Stimulated activated naive CD4-positive, alpha-beta T cell (primary cell): Measurements from ENCODE around the gene CHPF.
A peak's percentile ranks its signal among the peaks of the same experiment; 100 is the strongest.

ENCODE experiments used
- DNase-seq, 6 experiments: peaks; one replicate each; lab custom pipeline; 2025; lab: John Stamatoyannopoulos, UW

The CHPF gene

DNA sequence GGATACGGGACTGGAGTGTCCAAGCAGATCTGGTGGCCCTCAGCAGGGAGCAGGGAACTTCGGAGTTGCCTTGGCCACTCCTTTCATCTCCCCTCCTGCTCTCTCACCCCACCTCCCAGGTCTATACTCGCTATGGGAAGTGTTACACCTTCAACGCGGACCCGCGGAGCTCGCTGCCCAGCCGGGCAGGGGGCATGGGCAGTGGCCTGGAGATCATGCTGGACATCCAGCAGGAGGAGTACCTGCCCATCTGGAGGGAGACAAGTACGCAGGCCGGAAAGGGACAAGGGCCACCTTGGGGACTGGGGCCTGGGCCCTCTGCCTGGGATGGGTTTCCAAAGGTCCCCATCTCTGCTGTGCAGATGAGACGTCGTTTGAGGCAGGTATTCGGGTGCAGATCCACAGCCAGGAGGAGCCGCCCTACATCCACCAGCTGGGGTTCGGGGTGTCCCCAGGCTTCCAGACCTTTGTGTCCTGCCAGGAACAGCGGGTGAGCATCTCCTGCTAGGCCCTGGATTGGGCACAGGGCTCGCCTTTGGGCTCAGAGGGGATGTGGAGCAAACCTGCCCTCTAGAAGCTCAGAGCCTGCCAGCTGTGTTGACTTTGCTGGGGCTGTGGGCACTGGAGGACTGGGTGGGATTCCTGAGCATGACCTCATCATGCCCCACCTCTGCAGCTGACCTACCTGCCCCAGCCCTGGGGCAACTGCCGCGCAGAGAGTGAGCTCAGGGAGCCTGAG lies 11.8 kb downstream of the CHPF start:
- no peak for DNase-seq

DNA sequence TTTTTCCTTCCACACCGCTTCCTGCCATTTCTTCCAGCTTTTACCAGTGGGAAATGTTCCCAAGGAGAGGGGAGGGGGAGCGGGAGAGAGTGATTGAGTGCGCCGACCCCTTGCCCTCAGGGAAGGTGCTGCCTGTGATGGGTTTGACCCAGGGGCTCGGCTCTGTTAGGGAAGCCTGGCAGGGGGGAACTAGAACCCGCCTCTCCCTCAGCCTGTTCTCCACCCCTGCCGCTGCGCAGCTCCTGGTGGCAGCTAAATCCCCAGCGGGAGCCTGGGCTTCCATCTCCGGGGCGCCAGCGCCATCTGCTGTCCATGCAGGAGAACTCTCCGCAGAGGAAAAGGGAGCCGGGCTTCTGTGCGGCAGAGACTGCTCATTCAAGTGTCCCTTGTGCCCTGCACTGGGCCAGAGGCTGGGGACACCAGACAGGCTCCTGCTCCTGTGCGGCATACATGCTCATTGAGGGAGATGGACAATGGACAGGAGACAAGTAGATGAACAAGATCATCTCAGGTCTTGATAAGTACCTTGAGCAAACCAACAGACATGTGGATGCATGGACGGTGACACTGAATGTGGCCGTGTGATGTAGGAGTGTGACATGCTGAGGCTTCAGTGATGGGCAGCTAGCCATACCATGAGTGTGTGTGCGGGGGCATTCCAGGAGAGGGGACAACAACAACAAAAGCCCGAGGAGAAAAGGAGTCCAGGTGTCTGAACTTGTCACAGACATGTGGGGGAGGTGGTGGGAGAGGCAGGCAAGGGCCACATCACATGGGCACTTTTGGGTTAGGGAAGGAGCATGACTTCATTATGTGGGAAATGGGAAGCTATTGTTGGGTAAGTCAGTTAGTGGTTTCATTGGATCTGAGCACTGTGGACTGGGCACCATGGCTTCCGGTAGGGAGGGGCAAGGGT lies 13.3 kb downstream of the CHPF start:
- peak; percentile 55 to 86 (median 76) for DNase-seq

DNA sequence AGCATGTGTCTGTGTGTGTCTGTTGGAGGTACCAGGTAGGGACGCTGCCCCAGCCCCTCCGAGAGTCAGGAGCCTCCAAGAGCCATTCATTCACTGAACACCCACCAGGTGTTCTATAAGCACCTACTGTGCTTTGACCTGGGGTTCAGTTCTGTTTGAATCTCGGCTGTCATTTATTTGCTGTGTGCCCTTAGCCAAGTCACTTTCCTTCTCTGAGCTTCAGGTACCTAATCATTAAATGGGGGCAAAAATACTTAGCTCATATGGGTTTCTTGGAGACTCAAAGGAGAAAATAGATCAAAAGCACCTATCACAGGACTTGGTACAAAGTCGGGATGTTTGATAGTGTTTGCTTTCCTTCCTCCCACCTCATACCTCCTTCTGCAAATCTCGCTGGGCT lies 16.1 kb downstream of the CHPF start:
- no peak for DNase-seq

DNA sequence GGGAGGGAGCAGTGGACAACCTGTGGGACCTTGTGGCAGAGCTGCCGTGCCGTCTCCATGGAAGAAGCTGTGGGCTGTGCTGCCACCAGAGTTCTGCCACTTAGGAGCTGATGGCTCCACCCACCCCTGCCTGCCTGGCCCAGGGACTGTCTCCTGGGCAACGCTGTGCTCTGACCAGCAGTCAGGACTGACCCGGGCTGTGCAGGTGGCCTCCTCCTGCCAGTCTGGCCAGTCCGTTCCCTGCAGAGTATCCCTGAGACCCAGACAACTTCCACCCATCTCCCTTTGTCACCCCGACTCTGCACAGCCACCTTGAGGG lies 16.6 kb downstream of the CHPF start:
- no peak for DNase-seq

DNA sequence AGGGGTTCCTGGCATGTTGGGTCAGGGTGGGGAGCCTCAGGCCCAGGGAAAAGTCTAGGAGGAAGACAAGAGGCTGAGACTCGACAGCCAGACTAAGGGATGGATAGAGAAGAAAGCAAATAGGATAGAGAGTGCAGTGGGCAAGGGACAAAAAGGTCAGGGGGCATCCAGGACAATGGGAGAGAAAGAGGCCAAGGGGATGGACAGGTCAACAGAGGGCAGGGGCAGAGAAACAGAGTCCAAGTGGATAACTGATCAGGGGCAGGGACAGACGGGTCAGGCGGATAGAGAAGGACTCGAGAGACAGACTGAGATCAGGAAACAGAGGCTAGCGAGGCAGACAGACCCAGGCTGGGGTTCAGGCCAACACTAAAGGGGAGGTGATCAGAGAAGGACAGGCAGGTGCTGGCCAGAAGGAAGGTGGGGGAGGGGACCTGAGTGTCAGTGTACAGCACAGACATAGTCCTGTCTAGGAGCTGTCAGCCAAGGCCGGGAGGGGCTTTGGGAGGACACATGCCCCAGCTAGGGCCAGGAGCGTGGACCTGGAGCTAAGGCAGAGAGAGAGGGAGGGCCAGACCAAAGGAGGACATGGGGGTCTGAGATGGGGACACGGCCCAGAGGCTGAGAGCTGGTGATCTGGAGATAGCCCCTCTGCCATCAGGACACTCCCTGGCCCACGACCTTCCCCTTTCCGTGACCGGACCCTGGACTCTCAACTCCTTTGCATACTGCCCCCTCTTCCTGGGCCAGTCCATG lies 17.1 kb downstream of the CHPF start:
- no peak for DNase-seq

DNA sequence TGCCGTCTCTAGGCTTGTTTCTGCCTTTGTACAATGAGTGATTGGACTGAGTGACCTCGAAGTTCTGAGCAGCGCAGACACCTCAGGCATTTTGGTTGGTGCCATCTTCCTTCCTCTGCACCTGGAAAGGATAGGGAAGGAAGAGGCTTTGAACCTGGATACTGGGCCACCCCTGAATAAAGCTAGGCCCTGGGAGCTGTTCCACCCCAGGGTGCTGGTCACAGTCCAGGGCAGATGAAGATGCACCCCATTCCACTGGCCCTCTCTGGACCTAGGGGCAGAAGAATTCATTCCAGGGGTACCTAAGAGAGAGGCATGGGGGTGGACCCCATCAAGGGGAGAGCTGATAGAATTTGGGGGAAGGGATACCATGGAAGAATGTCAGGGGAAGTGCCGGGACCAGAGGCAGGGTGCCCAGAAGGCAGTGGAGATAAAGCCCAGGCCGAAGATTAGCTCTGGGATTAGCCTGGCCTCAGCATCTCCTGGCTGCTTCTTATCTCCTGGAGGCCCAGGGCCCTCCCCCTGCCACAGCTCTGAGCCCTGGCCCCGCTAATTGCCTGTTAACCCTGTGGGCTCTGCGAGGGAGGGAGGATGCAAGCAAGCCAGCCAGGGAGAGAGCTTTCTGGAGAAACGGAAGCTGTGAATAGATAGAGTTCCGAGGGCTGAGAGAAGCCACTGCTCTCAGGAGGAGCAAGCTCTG lies 17.9 kb downstream of the CHPF start:
- DNase-seq = no peak

DNA sequence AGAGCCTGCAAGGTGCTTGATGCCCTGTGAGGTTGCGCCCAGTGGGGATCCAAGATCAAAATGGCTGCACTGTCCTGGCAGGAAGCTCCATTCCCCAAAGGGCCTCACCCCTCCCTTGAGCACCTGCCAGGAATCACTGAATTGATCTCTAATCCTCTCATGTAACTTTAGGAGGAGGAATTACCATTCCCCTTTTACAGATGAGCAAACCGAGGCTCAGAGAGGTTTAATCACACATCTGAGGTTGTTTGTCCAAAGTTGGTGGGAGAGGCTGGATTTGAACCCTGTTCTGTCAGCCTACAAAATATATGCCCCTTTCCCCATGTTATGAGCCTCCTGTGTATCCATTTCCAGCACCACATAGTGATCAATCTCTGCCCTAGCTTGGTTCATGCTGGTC lies 18.8 kb downstream of the CHPF start:
- no peak for DNase-seq

DNA sequence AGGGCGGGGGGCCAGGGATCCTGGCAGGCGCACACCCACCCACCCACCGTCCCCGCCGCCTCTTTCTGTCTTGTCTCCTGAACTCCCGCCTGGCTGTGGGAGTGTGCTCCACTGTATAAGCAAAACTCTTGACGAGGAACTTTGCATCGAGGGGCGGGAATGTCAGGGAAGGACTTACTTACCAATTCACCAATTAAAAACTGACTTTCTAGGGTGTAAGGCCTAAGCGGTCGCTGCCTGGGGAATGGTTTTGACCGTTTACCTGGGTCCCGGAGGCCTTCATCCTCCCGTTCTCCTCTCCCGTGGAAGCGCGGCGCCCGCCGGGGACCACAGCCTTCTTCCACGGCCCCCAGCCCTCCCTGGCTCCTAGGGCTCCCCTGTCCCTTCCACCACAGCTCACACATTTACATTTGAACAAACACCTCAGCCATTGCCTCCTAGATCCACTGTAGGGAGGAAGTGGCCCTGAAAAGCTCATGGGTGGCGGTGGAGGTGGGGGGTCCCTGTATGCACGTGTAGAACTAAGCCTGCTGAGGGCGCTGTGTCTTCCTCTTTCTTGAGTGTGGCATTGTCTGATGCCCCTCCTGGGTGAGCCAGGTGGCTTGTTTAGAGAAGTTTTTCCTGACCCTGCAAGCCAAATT lies 20.5 kb downstream of the CHPF start:
- peak in 1 of 6 experiments; percentile 5 for DNase-seq

DNA sequence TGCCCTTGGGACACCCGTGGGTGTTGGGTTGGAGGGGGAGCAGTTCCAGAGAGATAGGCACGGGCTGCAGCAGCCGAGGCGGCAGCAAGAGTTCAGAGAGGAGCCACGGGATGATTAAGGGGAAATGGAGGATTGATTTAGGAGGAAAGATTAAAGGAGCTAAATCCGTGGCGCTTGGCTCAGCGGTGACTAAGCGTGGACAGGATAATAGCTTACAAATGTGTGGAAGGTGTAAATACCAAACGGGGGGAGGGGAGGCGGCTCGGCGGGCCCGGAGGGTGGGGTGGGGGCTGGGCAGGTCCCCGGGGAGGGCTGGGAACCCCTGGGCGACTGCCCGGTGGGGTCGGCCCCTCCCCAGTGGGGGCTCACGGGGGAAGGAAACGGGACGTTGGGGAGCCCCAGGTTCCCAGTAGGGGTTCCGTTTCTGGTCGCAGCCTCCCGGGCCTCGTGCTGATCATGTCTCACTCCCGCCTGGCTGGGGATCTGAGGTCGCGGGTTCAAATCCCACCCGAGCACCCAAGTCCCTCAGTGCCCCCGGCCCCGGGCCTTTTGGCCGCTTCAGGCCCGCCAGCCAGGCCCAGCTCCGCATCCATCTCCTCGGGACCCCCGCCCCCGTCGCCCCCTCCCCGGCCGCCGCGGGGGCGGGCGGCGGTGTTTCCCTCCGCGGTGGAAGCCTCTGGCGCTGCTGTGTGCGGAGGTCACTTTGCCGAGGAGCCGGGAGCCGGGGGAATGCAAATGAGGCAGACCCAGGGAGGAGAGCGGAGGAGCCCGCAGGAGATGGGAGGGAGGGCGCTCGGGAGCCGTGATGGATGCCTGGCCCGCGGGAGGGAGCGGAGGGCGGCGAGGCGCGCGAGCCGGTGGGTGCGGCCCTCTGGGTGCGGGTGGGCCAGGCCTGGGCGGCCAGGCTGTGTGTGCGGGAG lies 21.2 kb downstream of the CHPF start:
- DNase-seq = no peak

DNA sequence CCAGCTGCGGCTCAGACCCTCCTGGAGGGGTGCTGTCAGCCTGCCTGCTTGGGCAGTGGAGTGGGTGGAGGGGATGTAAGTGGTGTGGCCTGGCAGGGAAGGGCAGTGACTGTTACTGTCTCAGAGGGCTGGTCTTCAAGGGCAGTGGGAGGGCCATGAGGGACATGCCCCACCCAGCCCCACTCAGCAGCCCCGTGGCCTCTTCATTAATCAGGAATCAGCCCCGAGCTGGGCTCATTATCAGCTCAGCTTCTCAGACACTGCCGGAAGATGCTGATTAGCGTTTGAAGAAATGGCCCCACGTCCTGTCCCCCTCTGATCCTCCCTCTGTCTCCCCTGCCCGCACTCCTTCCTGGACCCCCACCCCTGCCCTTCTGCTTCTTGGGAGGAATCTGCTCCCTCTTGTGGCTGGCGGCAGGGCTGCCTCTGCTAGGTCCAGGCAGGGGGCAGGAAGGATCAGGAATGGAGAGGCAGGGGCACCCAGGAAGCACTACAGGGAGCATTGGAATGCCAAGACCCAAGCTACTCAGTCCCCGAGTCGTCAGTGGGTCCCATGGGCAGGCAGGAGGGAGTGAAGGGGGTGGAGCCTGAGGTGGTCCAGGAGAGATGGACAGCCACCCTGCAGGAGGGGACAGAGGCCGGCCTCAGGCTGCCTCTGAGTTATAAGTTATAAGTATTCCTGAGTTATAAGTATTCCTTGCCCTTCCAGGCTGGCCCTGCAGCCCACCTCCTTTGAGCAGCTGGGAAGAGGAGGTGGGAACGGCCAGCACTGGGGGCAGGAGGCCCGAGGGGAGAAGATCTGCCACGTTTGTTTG lies 22.3 kb downstream of the CHPF start:
- DNase-seq = peak in 1 of 6 experiments; percentile 7

DNA sequence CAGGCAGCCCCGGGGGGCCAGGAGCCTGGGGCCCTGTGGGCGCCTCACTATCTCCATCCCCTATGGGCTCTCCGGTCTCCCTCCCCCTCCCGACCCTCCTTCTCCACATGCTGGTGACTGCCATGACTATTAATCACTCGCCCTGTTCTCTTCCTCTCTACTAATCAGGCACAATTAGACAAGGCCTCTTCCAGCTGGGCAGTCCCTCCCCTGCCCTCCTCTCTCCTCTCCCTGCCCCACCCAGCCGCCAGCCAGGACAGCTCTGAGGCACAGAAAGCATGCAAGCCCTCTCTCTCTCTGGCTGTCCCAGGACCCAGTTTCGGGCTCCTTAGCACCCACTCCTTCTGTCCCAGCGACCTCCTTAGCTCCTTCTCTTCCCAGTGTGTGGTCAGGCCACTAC lies 23.5 kb downstream of the CHPF start:
- no peak for DNase-seq

DNA sequence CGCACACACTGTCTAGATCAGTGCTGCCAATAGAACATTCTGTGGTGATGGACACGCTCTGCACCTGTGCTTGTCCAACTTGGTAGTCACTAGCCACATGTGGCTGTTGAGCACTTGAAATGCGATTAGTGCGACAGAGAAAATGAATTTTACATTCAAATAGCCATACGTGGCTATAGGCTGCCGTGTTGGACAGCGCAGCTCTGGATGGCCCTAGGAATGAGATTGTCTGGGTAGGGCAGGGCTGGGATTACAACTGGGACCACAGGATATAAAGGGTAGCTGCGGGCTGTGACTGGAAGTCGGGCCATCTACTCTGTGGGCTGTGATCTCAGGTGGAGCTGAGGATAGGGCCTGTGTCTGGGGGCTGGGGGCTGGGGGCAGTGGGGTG lies 24.1 kb downstream of the CHPF start:
- DNase-seq = no peak

DNA sequence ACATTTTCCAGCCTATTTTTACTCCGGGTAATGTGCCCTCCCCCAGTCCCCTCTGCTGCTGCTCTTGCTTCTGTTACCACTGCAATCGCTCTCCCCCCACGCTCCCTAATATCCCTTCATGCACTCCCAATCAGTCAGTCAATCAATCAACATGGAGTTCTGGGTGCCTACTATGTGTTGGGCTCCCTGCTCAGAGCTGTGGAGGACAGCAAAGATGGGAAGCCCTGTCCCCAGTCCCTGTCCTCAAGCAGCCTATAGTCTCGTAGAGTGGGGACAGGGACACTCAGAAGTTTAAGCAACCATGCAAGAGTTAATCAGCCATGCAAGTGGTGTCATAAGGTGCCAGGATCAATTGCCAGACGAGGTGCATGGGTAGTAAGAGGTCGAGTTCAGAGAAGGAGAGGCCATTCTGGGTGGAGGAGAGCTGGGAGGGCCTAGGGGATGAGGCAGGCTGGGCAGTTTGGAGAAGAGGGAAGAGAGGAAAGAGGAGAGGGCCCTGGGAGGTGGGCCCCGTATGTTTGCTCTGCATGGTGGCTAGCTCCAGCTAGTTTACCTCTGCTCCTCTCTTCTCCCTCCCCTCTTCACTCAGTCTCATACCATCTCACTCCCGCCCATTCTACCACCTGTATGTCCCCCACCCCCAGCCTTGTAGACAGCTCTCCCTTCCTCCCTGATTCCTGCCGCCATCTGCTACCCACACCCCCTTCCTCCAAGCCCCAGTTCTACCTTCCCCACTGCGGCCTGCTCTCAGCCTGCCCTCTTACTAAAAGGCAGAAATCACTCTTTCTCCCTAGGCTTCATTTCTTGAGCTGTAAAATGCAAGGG lies 25.4 kb downstream of the CHPF start:
- no peak for DNase-seq

DNA sequence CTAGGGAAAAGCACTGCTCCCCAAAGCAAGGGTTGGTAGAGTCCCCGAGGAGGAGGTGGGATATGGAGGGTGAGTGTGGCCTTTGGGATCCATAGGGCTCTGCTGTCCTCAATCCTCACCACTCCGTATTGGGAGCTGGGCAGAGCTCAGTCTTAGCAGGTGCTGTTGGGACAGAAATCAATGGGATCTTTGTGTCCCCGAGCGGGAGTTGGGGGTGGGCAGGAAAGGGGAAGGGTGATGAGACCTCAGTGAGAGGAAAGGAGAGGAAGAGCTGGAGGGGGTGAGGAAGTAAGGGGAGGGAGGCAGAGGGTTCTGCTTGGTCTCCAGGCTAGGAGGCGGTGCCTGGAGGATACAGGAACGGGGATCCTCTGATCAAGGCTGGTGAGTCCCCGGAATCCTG lies 26.7 kb downstream of the CHPF start:
- DNase-seq = no peak

DNA sequence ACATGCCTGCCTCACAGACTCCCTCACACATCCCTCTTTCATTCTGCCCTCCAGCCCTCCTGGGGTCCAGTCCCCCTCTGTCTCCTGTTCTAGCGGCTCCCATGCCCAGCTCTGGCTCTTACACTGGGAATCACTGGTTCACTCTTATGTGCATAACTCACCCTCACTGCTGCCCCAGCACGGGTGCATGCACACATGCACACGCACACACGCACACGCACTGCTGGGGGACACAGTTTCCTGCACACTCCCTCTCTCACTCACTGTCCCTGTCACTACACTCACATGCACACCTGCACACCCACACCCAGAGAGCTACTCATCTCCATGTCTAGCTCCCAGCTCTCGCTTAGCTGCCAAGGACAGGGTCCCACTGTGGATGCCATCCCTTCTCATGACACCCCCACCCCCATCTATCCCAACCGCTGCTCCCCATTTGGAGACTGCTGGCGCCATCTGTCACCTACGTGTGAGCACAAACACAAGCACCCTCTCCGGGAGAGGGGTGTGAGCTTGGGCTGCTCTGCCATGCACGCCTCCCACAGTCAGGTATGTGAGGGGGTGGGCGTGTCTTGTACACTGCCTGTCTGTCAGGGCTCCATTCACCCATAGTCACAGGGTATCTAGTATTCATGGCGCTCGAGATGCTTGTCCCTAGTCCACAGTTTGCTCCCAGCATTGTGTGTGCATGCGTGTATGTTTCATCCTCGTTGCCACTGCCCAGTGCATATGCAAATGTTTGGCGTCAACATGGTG lies 27.6 kb downstream of the CHPF start:
- no peak for DNase-seq

DNA sequence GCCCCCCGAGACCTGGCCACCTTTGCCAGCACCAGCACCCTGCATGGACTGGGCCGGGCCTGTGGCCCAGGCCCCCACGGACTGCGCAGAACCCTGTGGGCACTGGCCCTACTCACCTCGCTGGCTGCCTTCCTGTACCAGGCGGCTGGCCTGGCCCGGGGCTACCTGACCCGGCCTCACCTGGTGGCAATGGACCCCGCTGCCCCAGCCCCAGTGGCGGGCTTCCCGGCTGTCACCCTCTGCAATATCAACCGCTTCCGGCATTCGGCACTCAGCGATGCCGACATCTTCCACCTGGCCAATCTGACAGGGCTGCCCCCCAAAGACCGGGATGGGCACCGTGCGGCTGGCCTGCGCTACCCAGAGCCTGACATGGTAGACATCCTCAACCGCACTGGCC lies 28.8 kb downstream of the CHPF start:
- DNase-seq = no peak

DNA sequence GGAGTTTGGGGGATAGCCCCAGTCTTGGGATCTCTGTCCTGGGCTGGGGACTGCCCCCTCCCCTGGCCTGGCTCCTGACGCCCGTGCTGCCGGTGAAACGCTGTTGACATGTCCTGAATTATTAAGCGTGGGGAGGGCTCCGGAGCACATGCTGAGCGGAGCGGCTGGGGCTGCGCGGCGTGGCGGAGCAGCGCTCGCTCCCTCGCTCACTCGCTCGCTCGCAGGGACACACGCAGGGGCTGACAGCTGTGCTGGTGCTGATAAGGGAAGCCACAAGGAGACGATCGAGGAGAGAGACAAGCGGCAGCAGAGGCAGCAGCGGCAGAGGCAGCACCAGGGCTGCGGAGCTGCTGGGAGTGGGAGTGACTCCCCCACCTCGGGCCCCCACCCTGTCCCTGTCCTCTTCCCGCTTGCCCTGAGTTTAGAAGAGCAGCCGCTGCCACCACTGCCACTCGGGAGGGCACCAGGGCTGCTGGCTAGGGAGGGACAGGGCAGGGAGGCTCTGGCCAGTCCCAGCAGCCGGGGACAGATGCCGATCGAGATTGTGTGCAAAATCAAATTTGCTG lies 29.3 kb downstream of the CHPF start, which contains the start of gene ASIC4:
Gene ASIC4 (plus strand): TSS at position 287 of the 566 bp plus-strand sequence. CDS start 243 bp downstream, at position 530.
- DNase-seq = no peak

DNA sequence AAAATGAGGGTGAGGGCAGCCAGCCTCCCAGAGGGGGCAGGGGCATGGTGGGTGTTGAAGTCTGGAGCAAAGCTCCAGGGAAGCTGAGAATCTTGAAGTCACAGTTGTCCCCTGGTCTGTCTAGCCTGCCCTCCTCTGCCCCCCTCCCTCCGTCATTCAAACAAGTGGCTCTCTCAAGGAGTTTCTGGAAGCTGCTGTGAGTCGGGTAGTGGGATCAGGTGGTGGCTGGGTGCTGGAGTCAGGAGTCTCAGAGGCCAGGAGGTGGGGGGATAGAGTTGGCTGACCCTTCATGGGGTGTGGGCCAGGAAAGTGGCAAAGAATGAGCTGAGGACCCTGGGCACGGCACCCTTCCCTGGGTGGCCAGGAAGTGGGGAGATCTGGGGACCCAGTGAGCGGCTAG lies 29.8 kb downstream of the CHPF start:
- no peak for DNase-seq
